Sigmoid colon (tissue), 4 donors: ENCODE results near the gene TRIP12.

Experiments
- CTCF ChIP-seq, 4 experiments: fragments of 450-650 bp in 3 of 4; fragments of 200-600 bp in 1 of 4; IDR thresholded peaks; one replicate each; pipeline ENCODE4 v1.5.1; 2016 to 2019; ENCODE audit warnings: antibody characterized with exemption in 4 of 4, mild to moderate bottlenecking in 3 of 4, moderate library complexity in 2 of 4
- EP300 ChIP-seq, 4 donors: sonication (generic); formaldehyde crosslinking; IDR thresholded peaks; one replicate each; pipeline ENCODE4 v1.6.1; 2017; ENCODE audit warnings: antibody characterized with exemption in 4 of 4
- POLR2A ChIP-seq, 2 donors: fragments of 450-650 bp; IDR thresholded peaks; one replicate each; pipeline ENCODE4 v1.6.1; 2016; ENCODE audit warnings: antibody characterized with exemption in 2 of 2, mild to moderate bottlenecking in 2 of 2, moderate library complexity in 2 of 2

- TF ChIP-seq CTCF (IDR thresholded peaks at IDR 0.05): no peak
- TF ChIP-seq POLR2A (IDR thresholded peaks at IDR 0.05): no peak
- no peak for TF ChIP-seq EP300 (IDR thresholded peaks at IDR 0.05)
Observed at GRCh38 chr2:229818230-229818629, 103.6 kb downstream of the TRIP12 start.
